NCI-H1105 treated with DMSO at 0.1 percent for 48 hours (cell line): ENCODE results near the gene ANLN.
"Not testable (repeated sequence)": the region's sequence is repeated elsewhere in the genome, so short reads cannot be mapped to it uniquely, and the experiment has no call there.

Source experiments
- DNase-seq: peaks from one replicate; lab custom pipeline; 2025; lab: John Stamatoyannopoulos, UW

Gene ANLN

DNA sequence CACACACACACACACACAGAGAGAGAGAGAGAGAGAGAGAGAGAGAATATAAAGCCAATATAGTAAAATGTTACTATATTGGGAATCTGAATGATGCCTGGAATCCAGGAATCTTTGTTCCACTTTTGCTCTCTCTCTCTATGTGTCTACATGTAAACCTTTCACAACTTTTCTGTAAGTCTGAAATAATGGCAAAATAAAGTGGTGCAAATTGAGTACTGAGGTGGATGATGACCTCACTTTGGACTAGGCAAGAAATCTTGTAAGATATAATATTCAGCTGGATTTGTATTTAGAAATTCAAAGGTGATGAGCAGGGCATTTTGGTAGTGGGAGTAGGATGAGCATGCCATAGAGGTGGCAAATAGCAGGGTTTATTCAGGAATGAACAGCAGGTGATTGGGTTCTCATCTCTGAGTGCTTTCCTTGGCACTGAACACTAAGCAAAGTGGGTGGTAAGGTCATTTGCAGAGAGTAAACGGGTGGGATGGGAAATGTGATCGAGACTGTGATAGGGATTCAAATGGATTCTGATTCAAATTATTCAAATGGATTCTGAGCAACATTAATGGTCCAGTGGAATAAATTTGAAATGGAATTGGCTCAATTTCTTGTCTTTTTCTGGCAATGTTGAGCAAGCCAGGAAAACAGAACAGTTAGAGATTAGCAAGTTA is 9.7 kb upstream of the ANLN start:
- DNase-seq: no peak

DNA sequence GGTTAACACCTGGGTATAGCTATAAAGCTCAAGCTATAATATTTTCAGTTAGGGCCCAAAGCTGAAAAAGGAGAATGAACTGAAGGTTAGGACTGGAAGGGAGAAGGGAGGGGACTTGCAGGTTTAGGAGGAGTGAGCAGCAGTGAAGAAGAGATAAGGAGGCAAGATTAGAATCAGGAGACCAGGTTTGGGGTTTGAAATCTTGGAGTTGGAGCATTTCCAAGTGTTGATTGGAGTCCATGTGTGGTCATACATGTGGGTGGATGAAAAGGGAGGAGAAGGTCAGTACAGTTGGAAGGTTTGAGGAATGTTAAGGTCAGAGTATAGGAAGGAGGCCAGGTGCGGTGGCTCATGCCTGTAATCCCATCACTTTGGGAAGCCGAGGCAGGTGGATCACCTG is 8.6 kb upstream of the ANLN start:
- no peak for DNase-seq

DNA sequence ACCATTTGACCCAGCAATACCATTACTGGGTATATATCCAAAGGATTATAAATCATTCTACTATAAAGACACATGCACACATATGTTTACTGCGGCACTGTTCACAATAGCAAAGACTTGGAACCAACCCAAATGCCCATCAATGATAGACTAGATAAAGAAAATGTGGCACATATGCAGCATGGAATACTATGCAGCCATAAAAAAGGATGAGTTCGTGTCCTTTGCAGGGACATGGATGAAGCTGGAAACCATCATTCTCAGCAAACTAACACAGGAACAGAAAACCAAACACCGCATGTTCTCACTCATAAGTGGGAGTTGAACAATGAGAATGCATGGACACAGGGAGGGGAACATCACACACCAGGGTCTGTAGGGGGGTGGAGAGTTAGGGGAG is 6.4 kb upstream of the ANLN start:
- DNase-seq: not testable (repeated sequence)

DNA sequence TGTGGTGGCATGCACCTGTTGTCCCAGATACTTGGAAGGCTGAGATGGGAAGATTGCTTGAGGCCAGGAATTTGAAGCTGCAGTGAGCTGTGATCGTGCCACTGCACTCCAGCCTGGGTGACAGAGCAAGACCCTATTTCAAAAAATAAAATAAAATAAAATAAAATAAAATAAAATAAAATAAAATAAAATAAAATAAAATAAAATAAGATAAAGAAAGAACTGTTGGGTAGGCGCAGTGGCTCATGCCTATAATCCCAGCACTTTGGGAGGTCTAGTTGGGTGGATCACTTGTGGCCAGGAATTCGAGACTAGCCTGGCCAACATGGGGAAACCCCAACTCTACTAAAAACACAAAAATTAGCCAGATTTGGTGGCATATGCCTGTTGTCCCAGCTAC is 4.0 kb upstream of the ANLN start:
- not testable (repeated sequence) for DNase-seq

DNA sequence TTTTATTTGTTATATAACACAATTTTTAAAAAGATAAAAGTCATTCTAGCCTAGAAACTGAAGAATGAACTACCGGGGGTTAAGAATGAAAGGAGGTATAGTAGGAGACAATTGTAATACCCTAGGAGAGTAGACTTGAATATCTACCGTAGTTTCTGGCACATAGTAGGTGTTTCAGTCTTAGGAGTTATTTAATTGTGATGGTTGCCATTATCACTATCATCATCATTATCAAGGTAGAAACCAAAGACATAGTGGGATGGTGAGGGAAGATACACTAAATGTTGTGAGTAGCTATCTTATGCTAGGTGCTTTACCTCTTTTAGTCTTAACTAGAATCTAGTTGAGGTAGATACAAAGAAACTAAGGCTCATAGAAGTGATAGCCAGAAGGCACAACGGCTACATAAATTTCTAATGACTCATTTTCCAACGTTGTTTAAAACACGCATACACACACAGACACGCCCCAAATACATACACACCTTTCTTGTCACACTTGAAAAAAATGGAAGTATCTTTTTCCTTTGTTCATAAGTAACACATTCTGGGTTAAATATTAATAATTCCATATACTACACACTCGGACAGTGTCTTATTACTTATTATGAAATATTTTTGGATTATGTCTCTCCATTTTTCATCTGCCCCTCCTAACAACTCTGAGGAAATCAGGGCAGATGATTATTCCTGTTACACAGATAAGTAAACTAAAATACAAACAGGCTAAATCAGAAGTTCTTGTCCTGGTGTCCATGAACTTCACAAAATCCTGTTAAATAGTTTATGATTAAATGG is 2.0 kb upstream of the ANLN start:
- DNase-seq: no peak

DNA sequence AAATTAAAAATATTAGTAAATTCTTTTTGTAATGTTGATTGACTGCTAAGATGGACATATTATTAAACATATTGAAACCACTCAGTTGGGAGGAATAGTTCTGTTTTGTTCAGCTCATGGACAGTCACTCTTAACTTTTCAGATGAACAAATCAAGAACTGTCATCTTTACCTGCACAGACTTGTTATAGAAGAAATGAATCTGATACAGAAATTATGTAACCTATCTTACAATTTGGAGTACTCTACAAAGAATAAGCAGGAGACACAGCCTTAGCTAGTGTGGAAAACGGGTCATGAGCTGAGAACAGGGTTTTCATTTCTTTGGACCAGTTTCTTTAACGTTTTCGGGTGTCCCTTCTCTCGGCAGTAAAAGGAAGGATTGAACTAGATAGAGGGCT is 1.2 kb upstream of the ANLN start:
- no peak for DNase-seq

DNA sequence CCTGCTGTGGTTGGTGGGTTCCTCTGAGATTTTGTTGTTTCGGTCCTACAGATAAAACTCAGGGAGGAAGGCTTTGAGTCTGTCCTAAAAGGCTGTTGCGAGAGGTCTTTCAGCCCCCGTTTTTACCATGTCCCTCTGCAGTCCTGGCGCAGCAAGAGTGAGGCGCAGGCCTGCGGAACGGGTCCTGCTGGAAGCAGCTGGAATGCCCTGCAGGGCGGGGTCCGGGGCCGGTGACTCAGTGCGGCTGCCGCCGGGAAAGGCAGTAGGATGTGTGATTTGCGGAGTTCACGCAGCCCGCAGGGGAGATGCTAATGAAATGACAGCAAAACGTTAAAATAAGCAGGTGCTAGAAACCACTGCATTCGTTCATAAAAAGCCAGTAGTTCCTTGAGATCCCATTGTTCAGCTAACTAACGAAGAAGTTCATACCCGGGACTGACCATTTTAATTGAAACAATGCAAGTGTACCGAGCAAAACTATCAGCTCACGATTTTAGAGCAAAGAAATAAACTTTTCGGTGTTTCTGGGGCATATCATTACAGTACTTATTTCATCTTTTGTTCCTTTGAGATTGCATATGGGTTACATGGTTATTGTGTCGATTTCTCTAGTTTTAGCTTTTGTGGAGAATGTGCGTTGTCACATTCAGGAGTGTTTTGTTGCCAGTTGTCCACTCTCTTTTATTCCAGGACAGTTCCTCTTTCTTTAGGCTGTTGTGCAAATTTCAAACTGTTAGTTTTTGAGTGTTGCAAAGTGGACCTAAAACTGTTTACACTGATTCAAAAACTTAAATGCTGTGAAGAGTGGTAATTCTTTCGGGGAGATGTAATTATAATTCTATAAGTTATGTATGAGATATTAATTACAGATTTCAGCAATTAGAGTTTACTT is 783 bp downstream of the ANLN start:
- DNase-seq: peak; percentile 85

DNA sequence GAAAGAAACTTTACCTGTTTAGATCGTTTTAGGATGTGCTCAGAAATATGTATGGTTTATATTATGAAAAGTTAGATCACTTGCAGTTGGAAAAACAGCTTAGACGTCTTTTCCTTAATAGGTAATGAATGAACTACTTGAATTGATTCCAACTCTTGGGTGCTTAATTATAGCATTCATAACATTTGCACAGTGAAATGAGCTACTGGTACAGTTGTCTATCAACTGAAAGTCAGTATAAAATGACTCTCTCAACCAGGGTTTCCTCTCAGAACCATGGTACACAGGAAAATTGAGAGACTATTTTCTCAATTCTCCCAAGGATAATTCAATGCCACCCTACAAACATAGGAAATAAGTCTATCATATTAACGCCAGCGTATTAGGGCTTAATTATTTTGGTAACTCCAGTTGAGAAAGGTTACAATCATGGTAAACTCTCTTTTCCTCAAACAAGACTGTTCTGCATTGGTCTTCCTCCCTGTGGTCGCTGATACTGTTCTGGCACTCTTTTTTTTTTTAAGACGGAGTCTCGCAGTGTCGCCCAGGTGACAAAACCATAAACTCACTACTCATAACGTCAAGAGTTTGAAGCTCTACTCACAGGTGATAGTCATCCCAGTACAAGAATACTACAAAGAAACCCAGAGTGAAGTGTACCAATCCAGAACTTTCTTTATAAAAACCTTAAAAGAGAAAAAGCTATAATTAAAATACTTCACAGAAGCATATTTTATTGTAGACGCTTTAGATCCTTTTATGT is 2.0 kb downstream of the ANLN start:
- peak; percentile 79 for DNase-seq

DNA sequence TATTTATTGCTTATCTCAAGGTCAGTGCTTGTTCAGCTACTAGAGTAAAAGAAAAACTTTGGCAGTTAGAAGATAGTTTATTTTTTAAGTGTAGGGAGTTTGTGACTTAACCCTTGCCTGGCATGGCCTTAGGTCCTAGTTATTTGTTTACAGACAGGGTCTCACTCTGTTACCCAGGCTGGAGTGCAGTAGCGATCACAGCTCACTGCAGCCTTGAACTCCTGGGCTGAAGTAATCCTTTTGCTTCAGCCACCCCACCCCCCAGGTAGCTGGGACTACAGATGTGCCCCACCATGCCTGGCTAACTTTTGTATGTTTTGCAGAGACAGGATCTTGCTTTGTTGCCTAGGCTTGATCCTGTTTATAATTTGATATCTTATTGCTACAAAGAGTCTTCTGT is 4.2 kb downstream of the ANLN start:
- no peak for DNase-seq

DNA sequence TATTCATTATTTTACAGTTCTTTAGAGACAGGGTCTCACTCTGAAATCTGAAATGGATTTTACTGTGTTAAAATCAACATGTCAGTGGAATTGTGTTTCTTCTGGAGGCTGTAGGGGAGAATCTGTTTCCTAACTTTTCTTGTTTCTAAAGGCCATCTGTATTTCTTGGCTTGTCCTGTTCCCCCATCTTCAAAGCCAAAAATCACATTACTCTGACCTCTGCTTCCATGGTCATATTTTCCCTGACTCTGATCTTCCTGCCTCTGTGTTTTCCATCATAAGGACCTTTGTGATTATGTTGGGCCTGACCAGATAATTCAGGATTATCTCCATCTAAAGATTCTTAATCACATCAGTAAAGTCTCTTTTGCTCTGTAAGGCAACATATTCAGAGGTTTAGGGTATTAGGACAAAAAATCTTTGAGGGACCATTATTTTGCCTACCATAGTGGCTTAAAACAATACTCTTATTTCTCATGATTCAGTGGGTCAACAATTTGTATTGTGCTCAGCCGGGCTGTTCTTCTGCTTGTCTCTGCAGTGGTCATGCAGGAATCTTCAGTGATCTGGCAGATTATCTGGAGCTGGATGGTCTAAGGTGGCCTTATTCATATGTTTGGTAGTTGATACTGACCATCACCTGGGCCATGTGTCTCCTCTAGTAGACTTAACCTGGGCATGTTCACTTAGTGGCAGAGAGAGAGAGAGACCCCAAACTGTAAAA is 5.7 kb downstream of the ANLN start:
- DNase-seq: no peak

DNA sequence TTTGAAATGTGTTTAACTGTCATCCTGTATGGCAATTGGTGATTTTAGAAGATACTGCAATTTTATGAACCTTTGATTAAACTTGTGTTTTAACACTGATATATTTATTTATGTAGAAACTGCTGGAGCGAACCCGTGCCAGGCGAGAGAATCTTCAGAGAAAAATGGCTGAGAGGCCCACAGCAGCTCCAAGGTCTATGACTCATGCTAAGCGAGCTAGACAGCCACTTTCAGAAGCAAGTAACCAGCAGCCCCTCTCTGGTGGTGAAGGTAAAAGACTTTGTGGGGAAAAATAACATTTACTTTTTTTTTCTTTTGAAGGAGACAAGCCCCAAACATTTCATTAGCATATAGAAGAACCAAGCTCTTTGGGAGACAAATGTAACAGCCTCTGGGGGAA is 6.5 kb downstream of the ANLN start:
- DNase-seq: no peak

DNA sequence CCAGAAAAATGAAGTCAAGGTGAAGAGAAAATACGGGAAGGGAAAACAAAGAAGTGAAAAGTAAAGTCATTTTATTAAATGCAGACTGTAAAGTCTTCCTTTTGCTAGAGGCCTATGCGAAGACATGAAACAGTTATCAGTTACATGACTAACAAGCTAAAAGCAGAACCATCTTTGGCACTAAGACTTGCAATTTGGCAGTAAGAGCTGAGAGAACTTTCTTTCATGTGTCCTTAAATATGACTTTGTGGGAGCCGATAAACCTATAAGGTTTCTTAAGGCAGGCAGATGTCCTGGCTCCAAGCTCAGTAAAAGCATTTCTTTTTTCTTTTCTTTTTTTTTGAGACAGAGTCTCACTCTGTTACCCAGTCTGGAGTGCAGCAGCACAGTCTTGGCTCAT is 10.4 kb downstream of the ANLN start:
- DNase-seq: no peak

DNA sequence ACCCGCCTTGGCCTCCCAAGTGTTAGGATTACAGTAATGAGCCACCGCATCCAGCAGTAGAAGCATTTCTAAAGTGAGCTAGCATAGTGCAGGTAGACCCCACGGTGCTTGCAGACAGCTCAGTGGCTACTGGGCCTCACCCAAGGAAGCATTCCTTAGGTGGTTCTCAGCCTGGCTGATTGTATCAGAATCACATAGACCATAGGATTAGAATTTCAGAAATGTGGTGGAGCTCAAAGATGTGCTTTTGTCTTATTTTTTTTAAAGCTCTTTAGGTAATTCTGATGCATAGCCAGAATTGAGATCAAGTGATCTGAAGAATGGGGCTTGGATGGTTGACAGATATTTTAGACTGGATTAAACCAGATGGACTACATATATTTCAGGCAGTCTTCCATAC is 10.9 kb downstream of the ANLN start:
- no peak for DNase-seq

DNA sequence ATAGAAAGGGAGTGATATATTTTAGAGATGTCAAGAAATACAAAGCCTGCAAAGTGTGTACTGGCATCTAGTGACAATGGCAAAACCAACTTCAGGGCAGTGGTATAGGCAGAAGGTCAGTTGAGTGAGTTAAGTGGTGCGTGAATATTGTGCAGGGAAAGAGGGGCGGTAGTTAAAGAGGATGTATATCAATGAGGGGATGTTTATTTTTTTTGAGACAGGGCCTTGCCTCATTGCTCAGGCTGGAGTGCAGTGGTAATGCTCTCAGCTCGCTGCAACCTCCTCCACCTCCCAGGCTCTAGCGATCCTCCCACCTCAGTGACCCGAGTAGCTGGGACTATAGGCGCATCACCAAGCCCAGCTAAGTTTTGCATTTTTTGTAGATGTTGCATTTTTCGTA is 13.8 kb downstream of the ANLN start:
- DNase-seq: no peak

DNA sequence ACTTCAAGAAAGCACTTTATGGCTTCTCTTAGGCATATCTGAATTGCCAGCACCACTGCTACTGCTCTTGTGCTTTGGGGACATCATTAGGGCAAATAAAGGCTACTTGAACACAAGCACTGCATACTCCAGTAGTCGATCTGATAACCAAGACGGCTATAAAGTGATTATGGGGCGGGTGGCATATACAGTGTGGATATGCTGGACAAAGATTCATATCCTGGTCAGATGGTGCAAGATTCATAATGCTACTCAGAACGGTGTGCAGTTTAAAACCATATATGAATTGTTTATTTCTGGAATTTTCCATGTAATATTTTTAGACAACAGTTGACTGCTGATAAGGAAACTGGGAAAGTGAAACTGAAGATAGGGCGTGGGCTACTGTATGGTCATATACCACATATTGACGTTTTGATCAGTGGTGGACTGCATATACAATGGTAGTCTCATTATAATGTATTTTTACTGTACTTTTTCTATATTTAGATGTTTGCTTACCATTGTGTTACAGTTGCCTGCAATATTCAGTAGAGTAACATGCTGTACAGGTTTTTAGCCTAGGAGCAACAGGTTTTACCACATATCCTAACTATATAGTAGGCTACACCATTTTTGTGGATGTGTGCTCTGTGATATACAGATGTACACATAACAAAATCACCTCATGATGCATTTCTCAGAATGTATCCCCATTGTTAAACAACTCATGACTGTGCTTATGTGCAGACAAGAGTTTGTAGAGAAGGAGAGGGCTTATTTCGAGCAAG is 15.2 kb downstream of the ANLN start:
- DNase-seq: no peak

DNA sequence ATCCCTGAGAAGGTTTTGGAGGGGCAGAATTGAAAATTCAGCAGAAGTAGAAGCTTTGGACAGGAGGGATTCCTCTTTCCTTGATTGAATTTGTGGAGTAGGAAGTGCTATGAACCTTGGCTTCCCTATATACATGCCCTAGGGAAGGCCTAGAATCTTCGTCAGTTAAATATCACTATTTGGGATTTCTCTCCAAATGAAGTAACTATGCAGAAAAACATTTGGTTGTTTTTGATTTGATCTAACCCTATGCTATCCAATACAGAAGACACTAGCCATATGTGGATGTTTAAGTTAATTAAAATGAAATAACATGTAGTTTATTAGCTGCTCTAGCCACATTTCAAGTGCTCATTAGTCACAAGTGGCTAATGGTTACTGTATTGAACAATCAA is 15.7 kb downstream of the ANLN start:
- no peak for DNase-seq

DNA sequence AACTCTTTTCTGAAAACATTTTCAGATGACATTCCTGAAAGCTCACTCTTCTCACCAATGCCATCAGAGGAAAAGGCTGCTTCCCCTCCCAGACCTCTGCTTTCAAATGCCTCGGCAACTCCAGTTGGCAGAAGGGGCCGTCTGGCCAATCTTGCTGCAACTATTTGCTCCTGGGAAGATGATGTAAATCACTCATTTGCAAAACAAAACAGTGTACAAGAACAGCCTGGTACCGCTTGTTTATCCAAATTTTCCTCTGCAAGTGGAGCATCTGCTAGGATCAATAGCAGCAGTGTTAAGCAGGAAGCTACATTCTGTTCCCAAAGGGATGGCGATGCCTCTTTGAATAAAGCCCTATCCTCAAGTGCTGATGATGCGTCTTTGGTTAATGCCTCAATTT is 16.5 kb downstream of the ANLN start:
- DNase-seq: no peak

DNA sequence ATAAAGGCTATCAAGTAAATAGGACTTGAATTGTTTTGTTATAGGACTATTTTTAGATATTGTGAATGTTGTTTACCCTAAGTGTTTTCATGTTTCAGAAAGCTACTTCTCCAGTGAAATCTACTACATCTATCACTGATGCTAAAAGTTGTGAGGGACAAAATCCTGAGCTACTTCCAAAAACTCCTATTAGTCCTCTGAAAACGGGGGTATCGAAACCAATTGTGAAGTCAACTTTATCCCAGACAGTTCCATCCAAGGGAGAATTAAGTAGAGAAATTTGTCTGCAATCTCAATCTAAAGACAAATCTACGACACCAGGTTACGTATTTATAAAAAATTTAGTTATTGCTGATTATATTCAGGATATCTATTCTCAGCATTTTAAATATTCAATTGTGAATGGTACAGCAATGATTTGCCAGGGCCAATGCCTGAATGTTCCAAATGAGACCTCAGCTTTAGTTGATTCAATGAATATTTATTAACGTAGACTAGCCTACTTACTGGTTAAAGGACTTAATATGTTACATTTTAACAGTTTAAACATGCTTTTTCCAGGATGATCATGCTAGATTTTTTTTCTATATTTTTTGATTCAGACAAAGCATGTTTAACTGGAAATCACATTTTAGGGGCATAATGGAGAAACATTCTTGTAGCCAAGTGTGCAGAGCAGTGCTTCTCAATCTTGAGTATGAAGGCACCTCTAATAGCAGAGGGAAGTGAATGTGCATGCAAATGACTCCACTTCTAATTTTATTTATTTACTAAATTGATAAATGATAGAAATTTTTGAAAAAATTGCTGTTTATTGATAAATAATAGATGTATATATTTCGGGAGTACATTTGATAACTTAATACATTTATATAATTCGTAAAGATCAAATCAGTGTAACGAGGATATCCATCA is 18.2 kb downstream of the ANLN start:
- no peak for DNase-seq

DNA sequence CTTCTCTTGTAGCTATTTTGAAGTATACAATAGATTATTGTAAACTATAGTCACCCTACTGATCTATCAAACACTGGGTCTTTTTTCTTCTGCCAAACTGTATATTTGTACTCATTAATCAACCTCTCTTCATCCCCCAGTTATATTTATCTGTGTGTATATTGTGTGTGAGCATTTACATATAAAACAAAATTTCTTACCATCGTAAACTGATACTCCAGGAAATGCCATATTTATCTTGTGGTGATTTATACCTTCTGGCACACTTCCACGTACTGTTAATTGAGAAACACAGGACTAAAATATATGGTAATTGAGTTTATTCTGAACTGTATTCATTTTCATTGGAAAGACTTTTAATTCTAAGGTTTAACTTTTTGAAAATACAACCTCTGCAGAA is 18.9 kb downstream of the ANLN start:
- DNase-seq: peak; percentile 75

DNA sequence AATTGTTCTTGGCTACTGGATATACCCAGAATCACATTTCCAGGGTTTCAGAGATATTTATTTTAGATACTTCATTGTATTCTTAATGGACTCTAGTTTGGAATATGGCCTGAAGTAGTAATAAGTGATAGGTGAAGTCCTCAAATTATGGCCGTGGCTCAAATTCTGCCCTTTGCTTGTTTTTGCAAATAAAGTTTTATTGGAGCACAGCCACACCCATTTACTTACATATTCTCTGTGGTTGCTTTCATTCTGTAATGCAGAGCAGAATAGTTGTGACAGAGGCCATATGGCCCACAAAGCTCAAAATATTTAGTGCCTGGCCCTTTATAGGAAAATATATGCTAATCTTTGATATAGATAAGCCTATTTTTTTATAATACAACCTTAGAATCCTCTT is 19.5 kb downstream of the ANLN start:
- DNase-seq: no peak
